Ecto neural progenitor cell (in vitro differentiated cells): ENCODE measurements around the gene AKAP11.

ENCODE experiments used
- DNase-seq: peaks from one replicate; pipeline ENCODE4 v3.0.0-alpha.2; 2018; ENCODE audit warnings: low spot score

Gene AKAP11

GRCh38 chr13:42333613-42334328 is 61.8 kb downstream of the AKAP11 start:
- DNase-seq, result peak; percentile 49

DNA sequence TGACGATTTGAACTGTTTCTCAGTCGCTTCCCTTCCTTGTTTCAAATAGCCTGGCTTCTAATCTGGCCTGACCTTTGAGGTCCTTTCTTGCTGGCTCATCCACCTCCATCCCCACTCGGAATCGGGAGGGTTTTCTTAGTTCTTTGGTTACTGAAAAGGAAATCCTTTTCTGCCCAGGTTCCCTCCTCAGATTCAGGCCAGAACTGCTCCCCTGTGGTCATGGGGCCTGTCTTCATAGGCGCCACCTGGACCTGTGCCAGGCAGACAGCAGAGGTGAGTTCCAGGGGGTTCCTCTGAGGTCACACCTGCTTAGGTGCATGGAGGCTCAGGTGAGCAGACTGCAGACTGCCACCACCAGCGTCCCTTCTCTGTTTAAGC is 62.4 kb downstream of the AKAP11 start:
- no peak for DNase-seq

GRCh38 chr13:42337808-42338600 is 66.1 kb downstream of the AKAP11 start:
- no peak for DNase-seq

DNA sequence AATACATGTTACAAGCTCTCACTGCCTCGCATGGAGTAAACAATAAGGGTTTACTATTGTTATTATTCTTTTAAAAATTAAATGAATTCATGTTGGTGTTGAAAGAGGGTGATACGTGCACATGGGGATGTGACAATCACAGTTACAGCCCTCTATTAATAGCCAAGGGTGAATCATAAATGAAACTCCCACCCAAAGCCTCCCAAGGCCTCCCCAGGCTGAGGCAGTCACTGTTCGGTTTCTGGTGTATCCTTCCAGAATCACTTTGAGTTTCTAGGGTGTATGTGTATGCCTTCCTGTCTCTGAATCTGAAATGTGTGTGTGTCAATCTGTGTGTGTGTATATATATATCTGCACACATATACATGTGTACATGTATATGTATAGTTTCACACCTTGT is 73.4 kb downstream of the AKAP11 start:
- DNase-seq, result no peak

DNA sequence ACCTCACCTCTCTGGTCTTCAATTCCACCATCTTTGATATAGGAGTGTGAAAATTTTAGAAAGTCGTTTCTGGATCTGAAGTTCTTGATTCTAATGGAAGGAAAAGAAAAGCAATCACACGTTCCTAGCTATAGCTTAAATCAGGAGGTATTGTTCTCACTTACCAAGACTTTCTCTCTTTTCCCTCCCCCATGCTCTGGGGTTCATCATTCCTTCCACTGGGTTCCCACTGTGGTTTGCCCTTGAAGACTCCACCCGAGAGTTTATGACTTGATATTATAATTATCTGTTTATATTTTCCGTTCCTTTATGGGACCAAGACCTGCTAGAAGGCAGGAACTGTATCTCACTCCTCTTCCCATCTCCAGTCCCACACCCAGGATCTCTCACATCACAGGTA is 76.6 kb downstream of the AKAP11 start:
- DNase-seq, result no peak

- DNase-seq, result no peak
Observed at GRCh38 chr13:42350141-42350540, 78.2 kb downstream of the AKAP11 start.

GRCh38 chr13:42354241-42355091 is 82.5 kb downstream of the AKAP11 start:
- DNase-seq, result peak; percentile 54

DNA sequence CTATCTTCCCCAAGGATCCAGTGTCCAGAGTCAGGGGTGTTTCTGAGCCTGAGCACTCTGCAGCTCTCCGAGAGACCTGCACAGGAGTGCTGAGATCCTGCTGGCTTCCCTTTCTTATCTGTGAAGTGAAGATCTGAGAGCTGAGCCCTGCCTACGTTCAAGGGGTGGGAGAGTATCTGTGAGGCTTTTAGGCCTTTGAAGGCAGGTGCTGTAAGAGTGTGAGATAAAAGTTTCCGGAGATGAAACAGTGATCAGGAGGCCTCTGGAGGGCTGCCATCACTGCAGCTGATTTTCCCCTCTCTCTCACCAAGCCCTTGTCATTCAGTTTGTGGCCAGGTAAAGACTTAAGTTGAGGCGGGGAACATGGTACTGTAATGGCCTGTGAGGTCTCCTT is 83.1 kb downstream of the AKAP11 start:
- DNase-seq, result no peak

GRCh38 chr13:42355491-42356183 is 83.7 kb downstream of the AKAP11 start:
- DNase-seq, result no peak

- DNase-seq, result no peak
Observed at GRCh38 chr13:42356184-42356575, 84.2 kb downstream of the AKAP11 start.

- no peak for DNase-seq
Observed at GRCh38 chr13:42360046-42360574, 88.2 kb downstream of the AKAP11 start.

- no peak for DNase-seq
Observed at GRCh38 chr13:42361701-42362100, 89.7 kb downstream of the AKAP11 start.

- no peak for DNase-seq
Observed at GRCh38 chr13:42363941-42364612, 92.1 kb downstream of the AKAP11 start.

DNA sequence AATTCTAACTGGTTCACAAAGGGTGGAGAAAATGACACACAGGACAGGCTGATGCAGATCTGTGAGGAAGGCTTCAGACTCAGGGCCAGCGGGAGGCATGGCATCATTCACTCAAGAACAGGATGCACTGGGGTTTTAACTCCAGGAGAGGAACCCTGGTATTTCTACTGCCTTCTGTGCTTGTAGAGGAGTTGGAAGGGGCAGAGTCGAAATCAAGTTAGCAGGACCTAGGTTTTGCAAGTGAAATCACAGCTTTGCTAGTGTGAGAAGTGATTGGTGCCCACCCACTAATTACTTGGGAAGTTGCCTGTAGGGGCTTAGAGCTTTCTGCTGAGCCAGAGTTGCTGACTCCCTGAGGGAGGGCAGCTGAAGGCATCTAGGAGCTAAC is 92.7 kb downstream of the AKAP11 start:
- no peak for DNase-seq

DNA sequence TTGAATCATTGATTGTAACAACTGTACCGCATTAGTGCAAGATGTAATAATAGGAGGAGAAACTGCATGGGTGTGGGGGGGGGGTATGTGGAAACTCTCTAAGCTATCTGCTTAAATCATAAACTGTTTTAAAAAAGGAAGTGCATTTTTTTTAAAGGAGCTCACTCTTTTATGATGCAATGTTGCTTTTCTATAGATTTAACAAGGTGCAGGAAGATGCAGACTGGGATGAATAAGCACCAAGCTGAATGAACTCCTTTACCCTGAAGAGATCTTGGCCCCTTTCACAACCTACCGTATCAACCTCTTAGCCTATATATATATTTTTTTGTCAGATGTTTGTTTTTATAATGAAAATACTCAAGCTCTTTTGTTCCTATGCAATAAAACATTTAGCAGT is 95.9 kb downstream of the AKAP11 start:
- DNase-seq, result no peak

- no peak for DNase-seq
Observed at GRCh38 chr13:42369071-42369797, 97.3 kb downstream of the AKAP11 start.

DNA sequence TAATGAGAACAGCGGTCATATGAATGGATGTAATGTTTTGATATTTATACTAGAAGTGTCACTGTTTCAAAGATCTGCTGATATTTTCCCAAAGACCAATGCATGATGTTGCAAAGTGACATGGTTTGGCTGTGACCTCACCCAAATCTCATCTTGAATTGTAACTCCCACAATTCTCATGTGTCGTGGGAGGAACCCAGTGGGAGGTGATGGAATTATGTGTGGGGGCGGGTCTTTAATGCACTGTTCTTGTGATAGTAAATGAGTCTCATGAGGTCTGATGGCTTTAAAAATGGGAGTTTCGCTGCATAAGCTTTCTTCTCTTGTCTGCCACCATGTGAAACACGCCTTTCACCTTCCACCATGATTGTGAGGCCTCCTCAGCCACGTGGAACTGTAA is 98.3 kb downstream of the AKAP11 start:
- DNase-seq, result no peak
